K562 (cell line): ENCODE results near the gene TAS2R38. TPM values are rescaled to one million over a fixed set of nuclear protein-coding genes. Genes with fewer than 3 reads are reported as not detected.

Experiments
- ATAC-seq: fragments of 200-7000 bp; cut with Tn5 transposase; 3 replicates; pipeline ENCODE4 v1.9.1; 2020; ENCODE audit warnings: moderate library complexity
- BruUV-seq: library from RNA; stranded (reverse); fragments of 400-500 nt; replicated peaks from 2 replicates; lab custom pipeline; 2021; lab: Mats Ljungman, UMichigan
- CTCF ChIA-PET: fragments of 300-600 bp; formaldehyde crosslinking; extraction: SDS; loops from one replicate; lab custom pipeline; 2021; ENCODE audit warnings: low intra/inter-chr PET ratio; lab: Yijun Ruan, JAX
- POLR2A ChIA-PET: fragments of 300-600, 350-650 bp; sonication (Branson Sonifier 250); formaldehyde crosslinking; extraction: SDS; loops from one replicate; lab custom pipeline; 2021; ENCODE audit warnings: antibody characterized with exemption, inconsistent platforms; lab: Yijun Ruan, JAX
- DNase-seq, 4 experiments: peaks; one replicate each; pipeline versions ENCODE4 v3.0.0 to v3.0.0-alpha.2; 2011 to 2018; ENCODE audit warnings: low spot score in 3 of 4, mixed read lengths in 3 of 4; ENCODE audit errors: extremely low read depth in 1 of 4
- FAIRE-seq: peaks from 2 replicates; lab custom pipeline; 2011; peaks lifted over from hg19 to GRCh38; lab: Jason Lieb, UNC
- H2AFZ ChIP-seq: 2 replicates; pipeline ENCODE4 v1.6.0; 2011; ENCODE audit warnings: low read depth, low read length, control low read depth, inconsistent platforms
- H3K27ac ChIP-seq: fragments of 200-600 bp; 3 replicates; pipeline ENCODE4 v1.8.0; 2011; ENCODE audit warnings: low read depth, mild to moderate bottlenecking, control low read depth, inconsistent platforms, low read length, moderate library complexity, mixed read lengths; ENCODE audit errors: extremely low read depth
- H3K27me3 ChIP-seq, 2 experiments: fragments of 300-600 bp in 1 of 2; 2 replicates in 1 of 2; 3 replicates in 1 of 2; pipeline versions ENCODE4 v1.6.0 to v1.8.0; 2011; ENCODE audit warnings: inconsistent platforms in 2 of 2, low read length in 2 of 2, mild to moderate bottlenecking in 1 of 2, mixed read lengths in 1 of 2, moderate library complexity in 1 of 2; ENCODE audit not compliant: control insufficient read depth in 2 of 2, insufficient read depth in 2 of 2
- H3K36me3 ChIP-seq: fragments of 300-600 bp; 3 replicates; pipeline ENCODE4 v1.8.0; 2011; ENCODE audit warnings: mild to moderate bottlenecking, low read length, inconsistent platforms; ENCODE audit not compliant: control insufficient read depth, insufficient read depth
- H3K4me1 ChIP-seq, 2 experiments: fragments of 200-600 bp in 1 of 2; replicated peaks in 1 of 2; 2 replicates in 1 of 2; 3 replicates in 1 of 2; pipeline versions ENCODE4 v1.5.1 to v1.8.0; 2011; ENCODE audit warnings: inconsistent platforms in 2 of 2, low read length in 2 of 2, mild to moderate bottlenecking in 1 of 2, mixed read lengths in 1 of 2, moderate library complexity in 1 of 2; ENCODE audit not compliant: control insufficient read depth in 2 of 2, insufficient read depth in 2 of 2
- H3K4me2 ChIP-seq: 2 replicates; pipeline ENCODE4 v1.6.1; 2011; ENCODE audit warnings: low read length, control low read depth, inconsistent platforms, mixed read lengths; ENCODE audit not compliant: insufficient read depth
- H3K4me3 ChIP-seq: fragments of 200-600 bp; sonication (generic), shearing (Covaris generic); 2 replicates; pipeline ENCODE4 v1.5.1; 2016; ENCODE audit warnings: control low read depth, inconsistent platforms
- H3K79me2 ChIP-seq: fragments of 200-600 bp; 3 replicates; pipeline ENCODE4 v1.8.0; 2011; ENCODE audit warnings: low read length, inconsistent platforms; ENCODE audit not compliant: control insufficient read depth, insufficient read depth
- H3K9ac ChIP-seq, 2 experiments: 2 replicates each; pipeline versions ENCODE4 v1.6.0 to v1.6.1; 2011; ENCODE audit warnings: low read depth in 2 of 2, low read length in 2 of 2, control low read depth in 1 of 2, inconsistent platforms in 1 of 2, mild to moderate bottlenecking in 1 of 2, mixed read lengths in 1 of 2; ENCODE audit not compliant: insufficient read depth in 1 of 2
- H3K9me1 ChIP-seq: one replicate; pipeline ENCODE4 v1.6.0; 2011; ENCODE audit warnings: inconsistent platforms, mild to moderate bottlenecking, low read length, moderate library complexity; ENCODE audit not compliant: control insufficient read depth, insufficient read depth
- H3K9me3 ChIP-seq: replicated peaks from 2 replicates; pipeline ENCODE4 v1.5.1; 2011; ENCODE audit warnings: low read depth, low read length, inconsistent platforms; ENCODE audit not compliant: control insufficient read depth, insufficient read depth
- H4K20me1 ChIP-seq: replicated peaks from 2 replicates; pipeline ENCODE4 v1.6.1; 2011; ENCODE audit warnings: low read length, inconsistent platforms, mixed read lengths; ENCODE audit not compliant: control insufficient read depth, insufficient read depth
- FOSL1 ChIP-seq: fragments of 200-800 bp; sonication (Bioruptor generic); conservative IDR thresholded peaks from 2 replicates; pipeline ENCODE4 v1.6.1; 2016; ENCODE audit warnings: missing genetic modification characterization, missing compliant biosample characterization
- HNRNPUL1 ChIP-seq: fragments of 200-400 bp; formaldehyde crosslinking; IDR thresholded peaks from 2 replicates; pipeline ENCODE4 v1.6.1; 2017; ENCODE audit warnings: low read length
- KDM1A ChIP-seq, 2 experiments: fragments of 450-650 bp; IDR thresholded peaks; 2 replicates each; pipeline ENCODE4 v1.6.1; 2016; ENCODE audit warnings: mild to moderate bottlenecking in 2 of 2
- NCOA2 ChIP-seq, 2 experiments: fragments of 450-650 bp; IDR thresholded peaks; 2 replicates each; pipeline ENCODE4 v1.6.1; 2018; ENCODE audit warnings: mild to moderate bottlenecking in 2 of 2, moderate library complexity in 1 of 2; ENCODE audit not compliant: partially characterized antibody in 2 of 2
- SUPT5H ChIP-seq: fragments of 450-650 bp; IDR thresholded peaks from 2 replicates; pipeline ENCODE4 v1.6.1; 2016
- ZFP36 ChIP-seq: fragments of 150-350 bp; IDR thresholded peaks from 2 replicates; pipeline ENCODE4 v1.6.1; 2018; ENCODE audit warnings: low read length, low read depth; ENCODE audit not compliant: partially characterized antibody
- ZKSCAN1 ChIP-seq: fragments of 150-350 bp; IDR thresholded peaks from 2 replicates; pipeline ENCODE4 v1.6.1; 2016; ENCODE audit warnings: low read depth, low read length
- ZNF354B ChIP-seq: fragments of 250-450 bp; sonication (Bioruptor Pico); IDR thresholded peaks from 2 replicates; pipeline ENCODE4 v1.4.0; 2020
- ZNF551 ChIP-seq: fragments of 250-450 bp; sonication (Bioruptor Pico); IDR thresholded peaks from 2 replicates; pipeline ENCODE4 v1.5.0; 2021; ENCODE audit warnings: mild to moderate bottlenecking, moderate library complexity
- WGBS: fragments of 100-300 bp; shearing (Covaris generic); methylation state at CpG from one replicate; pipeline ENCODE4 v1.1.6; 2016; ENCODE audit warnings: low coverage, mixed read lengths; ENCODE audit not compliant: insufficient coverage; ENCODE audit errors: missing lambda C conversion rate; 5-methylcytosine and 5-hydroxymethylcytosine counted together
- in situ Hi-C: fragments of 300-500 bp; cut with MboI; formaldehyde crosslinking; loops from 4 replicates; pipeline ENCODE4 v1.15.0; 2018; ENCODE audit warnings: inconsistent platforms, mixed read lengths
- intact Hi-C: fragments of 100-400 bp; cut with micrococcal nuclease; formaldehyde crosslinking; loops from 2 replicates; pipeline ENCODE4 v1.14.2; 2022
- polyA plus RNA-seq, 8 experiments: library from polyadenylated mRNA; depleted of rRNA in 4 of 8; stranded (reverse) in 5 of 8; unstranded in 3 of 8; fragments of >200 nt; fragmentation: Nextera tagmentation in 2 of 8; fragmentation: Illumina TruSeq in 1 of 8; extraction: Ambion mirVana in 2 of 8; extraction: Trizol in 1 of 8; gene quantifications; 2 replicates each; pipeline versions ENCODE4 v1.2.1 to v1.2.3, GENCODE V29; 2011 to 2014; ENCODE audit warnings: inconsistent platforms in 1 of 8, missing spikeins in 1 of 8
- total RNA-seq, 7 experiments: library from RNA; depleted of rRNA in 6 of 7; stranded (reverse); fragments of >200 nt in 6 of 7; fragmentation: Illumina TruSeq in 2 of 7; extraction: Trizol in 2 of 7; gene quantifications; 2 replicates each; pipeline versions ENCODE4 v1.2.1 to v1.2.3, GENCODE V29; 2011 to 2021; ENCODE audit warnings: low replicate concordance in 1 of 7
- TF ChIP-seq, protein P1 (sequence below): sonication (generic); formaldehyde crosslinking; IDR thresholded peaks from 2 replicates; pipeline ENCODE4 v1.8.0; 2022; ENCODE audit warnings: mild to moderate bottlenecking, missing genetic modification reagents
- TF ChIP-seq, protein P2 (sequence below): fragments of 150-350 bp; conservative IDR thresholded peaks from 2 replicates; pipeline ENCODE4 v1.6.1; 2014; ENCODE audit warnings: low read length
- TF ChIP-seq, protein P3 (sequence below): sonication (generic); formaldehyde crosslinking; IDR thresholded peaks from 2 replicates; pipeline ENCODE4 v1.8.0; 2023; ENCODE audit warnings: mild to moderate bottlenecking, missing genetic modification reagents

TAS2R38 gene
- total and polyA plus RNA-seq, 9 of the 15 experiments (the other 6 are each of a cell fraction or from before 2014, with no cell fraction given): not detected

DNA sequence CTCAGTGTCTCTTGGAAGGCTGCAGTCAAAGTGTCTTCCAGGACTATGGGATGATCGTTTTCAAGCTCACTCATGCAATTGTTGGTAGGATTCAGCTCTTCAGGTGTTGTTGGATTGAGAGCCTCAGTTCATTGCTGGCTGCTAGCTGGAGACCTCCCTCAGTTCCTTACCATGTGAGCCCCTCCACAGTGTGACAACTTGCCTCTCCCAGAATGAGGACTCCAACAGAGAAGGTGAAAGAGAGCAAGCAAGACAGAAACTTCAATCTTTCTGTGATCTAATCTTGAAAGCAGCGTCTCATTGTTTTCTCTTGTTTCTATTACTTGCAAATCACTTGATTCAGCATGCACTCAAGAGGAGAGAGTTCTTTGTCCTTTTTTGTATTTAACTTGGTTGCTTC lies 44.6 kb upstream of the TAS2R38 start (continued):
- TF ChIP-seq SUPT5H (no peak), HNRNPUL1 (no peak), NCOA2 (IDR thresholded peaks at IDR 0.05; ENCODE audit: partially characterized antibody in 2 of 2) (no peak), ZNF551 (CRISPR knock-in tag) (no peak), ZNF354B (no peak)
- TF ChIP-seq, protein P1, sequence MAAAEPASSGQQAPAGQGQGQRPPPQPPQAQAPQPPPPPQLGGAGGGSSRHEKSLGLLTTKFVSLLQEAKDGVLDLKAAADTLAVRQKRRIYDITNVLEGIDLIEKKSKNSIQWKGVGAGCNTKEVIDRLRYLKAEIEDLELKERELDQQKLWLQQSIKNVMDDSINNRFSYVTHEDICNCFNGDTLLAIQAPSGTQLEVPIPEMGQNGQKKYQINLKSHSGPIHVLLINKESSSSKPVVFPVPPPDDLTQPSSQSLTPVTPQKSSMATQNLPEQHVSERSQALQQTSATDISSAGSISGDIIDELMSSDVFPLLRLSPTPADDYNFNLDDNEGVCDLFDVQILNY (CRISPR knock-in tag): no peak

- Histone ChIP-seq H3K27ac (no peak overlapping the region), H3K4me1 (no peaks in the 10 kb centered on the region), H3K9ac (no peak overlapping the region), H3K4me2 (no peak overlapping the region), H3K79me2 (no peaks in the 10 kb centered on the region), H2AFZ (no peak overlapping the region), H3K27me3 (no peaks in the 10 kb centered on the region), H3K9me1 (no peaks in the 10 kb centered on the region), H3K36me3 (no peaks in the 10 kb centered on the region), H4K20me1 (no peaks in the 10 kb centered on the region), H3K4me3 (no peak overlapping the region), H3K9me3 (0 out of 2 replicates have a peak, but pooled peaks cover 3% of the 10 kb centered on the region)
- BruUV-seq: no TSS peak
- in situ Hi-C loops (no loop called here), intact Hi-C loops (no loop called here)
- WGBS: 0% methylated on average over 3 of the region's 3 CpGs
- no peak for DNase-seq
- no peak for ATAC-seq
- POLR2A ChIA-PET: no interaction called here
- FAIRE-seq: no peak
- TF ChIP-seq FOSL1 (tag): no peak
- no peak for TF ChIP-seq KDM1A (IDR thresholded peaks at IDR 0.05)
- TF ChIP-seq ZFP36: no peak
- TF ChIP-seq, protein P2, sequence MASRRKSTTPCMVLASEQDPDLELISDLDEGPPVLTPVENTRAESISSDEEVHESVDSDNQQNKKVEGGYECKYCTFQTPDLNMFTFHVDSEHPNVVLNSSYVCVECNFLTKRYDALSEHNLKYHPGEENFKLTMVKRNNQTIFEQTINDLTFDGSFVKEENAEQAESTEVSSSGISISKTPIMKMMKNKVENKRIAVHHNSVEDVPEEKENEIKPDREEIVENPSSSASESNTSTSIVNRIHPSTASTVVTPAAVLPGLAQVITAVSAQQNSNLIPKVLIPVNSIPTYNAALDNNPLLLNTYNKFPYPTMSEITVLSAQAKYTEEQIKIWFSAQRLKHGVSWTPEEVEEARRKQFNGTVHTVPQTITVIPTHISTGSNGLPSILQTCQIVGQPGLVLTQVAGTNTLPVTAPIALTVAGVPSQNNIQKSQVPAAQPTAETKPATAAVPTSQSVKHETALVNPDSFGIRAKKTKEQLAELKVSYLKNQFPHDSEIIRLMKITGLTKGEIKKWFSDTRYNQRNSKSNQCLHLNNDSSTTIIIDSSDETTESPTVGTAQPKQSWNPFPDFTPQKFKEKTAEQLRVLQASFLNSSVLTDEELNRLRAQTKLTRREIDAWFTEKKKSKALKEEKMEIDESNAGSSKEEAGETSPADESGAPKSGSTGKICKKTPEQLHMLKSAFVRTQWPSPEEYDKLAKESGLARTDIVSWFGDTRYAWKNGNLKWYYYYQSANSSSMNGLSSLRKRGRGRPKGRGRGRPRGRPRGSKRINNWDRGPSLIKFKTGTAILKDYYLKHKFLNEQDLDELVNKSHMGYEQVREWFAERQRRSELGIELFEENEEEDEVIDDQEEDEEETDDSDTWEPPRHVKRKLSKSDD: no peak
- TF ChIP-seq, protein P3, sequence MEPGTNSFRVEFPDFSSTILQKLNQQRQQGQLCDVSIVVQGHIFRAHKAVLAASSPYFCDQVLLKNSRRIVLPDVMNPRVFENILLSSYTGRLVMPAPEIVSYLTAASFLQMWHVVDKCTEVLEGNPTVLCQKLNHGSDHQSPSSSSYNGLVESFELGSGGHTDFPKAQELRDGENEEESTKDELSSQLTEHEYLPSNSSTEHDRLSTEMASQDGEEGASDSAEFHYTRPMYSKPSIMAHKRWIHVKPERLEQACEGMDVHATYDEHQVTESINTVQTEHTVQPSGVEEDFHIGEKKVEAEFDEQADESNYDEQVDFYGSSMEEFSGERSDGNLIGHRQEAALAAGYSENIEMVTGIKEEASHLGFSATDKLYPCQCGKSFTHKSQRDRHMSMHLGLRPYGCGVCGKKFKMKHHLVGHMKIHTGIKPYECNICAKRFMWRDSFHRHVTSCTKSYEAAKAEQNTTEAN: no peak
- TF ChIP-seq ZKSCAN1: no peak
- CTCF ChIA-PET: no interaction called here
Observed at GRCh38 chr7:142017451-142017850, 43.9 kb upstream of the TAS2R38 start.
